GM12878 (cell line): Measurements from ENCODE around the gene RBM43. TPM values are rescaled to one million over a fixed set of nuclear protein-coding genes. Genes with fewer than 3 reads are reported as not detected.

Experiments
- ATAC-seq: fragments of 200-7000 bp; cut with Tn5 transposase; 3 replicates; pipeline ENCODE4 v1.9.1; 2020; ENCODE audit warnings: mild to moderate bottlenecking, moderate library complexity
- BruUV-seq: library from RNA; stranded (reverse); fragments of 400-500 nt; replicated peaks from 2 replicates; lab custom pipeline; 2021; lab: Mats Ljungman, UMichigan
- CTCF ChIA-PET: fragments of 300-600 bp; sonication (Branson Sonifier 250); formaldehyde crosslinking; extraction: SDS; loops from one replicate; lab custom pipeline; 2021; ENCODE audit warnings: inconsistent platforms; lab: Yijun Ruan, JAX
- POLR2A ChIA-PET: fragments of 350-600 bp; formaldehyde crosslinking; extraction: SDS; loops from one replicate; lab custom pipeline; 2021; ENCODE audit warnings: inconsistent platforms; lab: Charles Lee
- RAD21 ChIA-PET: fragments of 300-600 bp; sonication (Branson Sonifier 250); formaldehyde crosslinking; loops from one replicate; lab custom pipeline; 2023; ENCODE audit warnings: antibody characterized with exemption; ENCODE audit not compliant: unreplicated experiment; lab: Charles Lee
- SMC1A ChIA-PET: fragments of 300-600 bp; sonication (Branson Sonifier 250); formaldehyde crosslinking; loops from one replicate; lab custom pipeline; 2023; ENCODE audit not compliant: unreplicated experiment, uncharacterized antibody; lab: Charles Lee
- DNase-seq: peaks from one replicate; pipeline ENCODE4 v3.0.0-alpha.2; 2011; ENCODE audit warnings: low read depth, low spot score
- FAIRE-seq: peaks from 3 replicates; lab custom pipeline; 2011; peaks lifted over from hg19 to GRCh38; lab: Jason Lieb, UNC
- H2AFZ ChIP-seq: 2 replicates; pipeline ENCODE4 v1.6.0; 2011; ENCODE audit warnings: low read depth, low read length, control low read depth; ENCODE audit not compliant: control insufficient read depth
- H3K27ac ChIP-seq: 2 replicates; pipeline ENCODE4 v1.5.1; 2011; ENCODE audit warnings: control low read depth; ENCODE audit not compliant: control insufficient read depth, insufficient read depth
- H3K27me3 ChIP-seq, 2 experiments: replicated peaks in 1 of 2; 2 replicates each; pipeline versions ENCODE4 v1.6.0 to v1.6.1; 2011; ENCODE audit warnings: low read length in 1 of 2; ENCODE audit not compliant: control insufficient read depth in 2 of 2, insufficient read depth in 2 of 2
- H3K36me3 ChIP-seq, 2 experiments: 2 replicates each; pipeline ENCODE4 v1.5.1; 2011; ENCODE audit warnings: low read length in 1 of 2; ENCODE audit not compliant: control insufficient read depth in 2 of 2, insufficient read depth in 2 of 2
- H3K4me1 ChIP-seq: 2 replicates; pipeline ENCODE4 v1.6.1; 2011; ENCODE audit warnings: mild to moderate bottlenecking, low read length, moderate library complexity, mixed read lengths; ENCODE audit not compliant: control insufficient read depth, insufficient read depth
- H3K4me2 ChIP-seq: 2 replicates; pipeline ENCODE4 v1.6.0; 2011; ENCODE audit warnings: control low read depth; ENCODE audit not compliant: control insufficient read depth, insufficient read depth
- H3K4me3 ChIP-seq: fragments of 200-600 bp; sonication (generic); 2 replicates; pipeline ENCODE4 v1.5.1; 2016
- H3K79me2 ChIP-seq: 2 replicates; pipeline ENCODE4 v1.6.0; 2011; ENCODE audit warnings: low read length; ENCODE audit not compliant: control insufficient read depth, insufficient read depth
- H3K9ac ChIP-seq: 2 replicates; pipeline ENCODE4 v1.8.0; 2011; ENCODE audit warnings: low read length, control low read depth, mixed read lengths; ENCODE audit not compliant: control insufficient read depth, insufficient read depth
- H3K9me3 ChIP-seq: replicated peaks from 3 replicates; pipeline ENCODE4 v1.5.1; 2011; ENCODE audit warnings: mild to moderate bottlenecking, low read length; ENCODE audit not compliant: control insufficient read depth, insufficient read depth
- H4K20me1 ChIP-seq: 2 replicates; pipeline ENCODE4 v1.6.0; 2011; ENCODE audit not compliant: control insufficient read depth, insufficient read depth
- CEBPZ ChIP-seq: fragments of 150-350 bp; IDR thresholded peaks from 2 replicates; pipeline ENCODE4 v1.6.1; 2016; ENCODE audit warnings: low read depth, low read length
- FOXM1 ChIP-seq: IDR thresholded peaks from 2 replicates; pipeline ENCODE4 v1.6.1; 2012; ENCODE audit warnings: low read depth, mild to moderate bottlenecking, inconsistent platforms, low read length, moderate library complexity
- MEF2A ChIP-seq: IDR thresholded peaks from 2 replicates; pipeline ENCODE4 v1.6.1; 2011; ENCODE audit warnings: low read depth, mild to moderate bottlenecking, low read length, moderate library complexity; ENCODE audit not compliant: insufficient read depth
- RAD21 ChIP-seq: IDR thresholded peaks from 2 replicates; pipeline ENCODE4 v1.6.1; 2011; ENCODE audit warnings: mild to moderate bottlenecking, low read depth, low read length, moderate library complexity; ENCODE audit not compliant: insufficient read depth
- SP1 ChIP-seq: IDR thresholded peaks from one replicate; pipeline ENCODE4 v1.6.1; 2011; ENCODE audit warnings: low read depth, low read length
- SPI1 ChIP-seq: IDR thresholded peaks from 2 replicates; pipeline ENCODE4 v1.6.1; 2011; ENCODE audit warnings: low read depth, mild to moderate bottlenecking, low read length, moderate library complexity, borderline replicate concordance; ENCODE audit not compliant: insufficient read depth
- TARDBP ChIP-seq: IDR thresholded peaks from 2 replicates; pipeline ENCODE4 v1.6.1; 2016; ENCODE audit warnings: borderline replicate concordance
- ZSCAN29 ChIP-seq: fragments of 450-650 bp; IDR thresholded peaks from 2 replicates; pipeline ENCODE4 v1.6.1; 2017; ENCODE audit warnings: mild to moderate bottlenecking, moderate library complexity
- ZZZ3 ChIP-seq: IDR thresholded peaks from 2 replicates; pipeline ENCODE4 v1.6.1; 2011; ENCODE audit warnings: low read depth; ENCODE audit not compliant: control insufficient read depth, insufficient read length
- in situ Hi-C: fragments of 300-500 bp; cut with MboI; formaldehyde crosslinking; loops from 9 replicates; pipeline ENCODE4 v1.14.3; 2018; ENCODE audit warnings: mixed read lengths
- intact Hi-C: fragments of 100-400 bp; cut with micrococcal nuclease; formaldehyde crosslinking; loops from one replicate; pipeline ENCODE4 v1.14.2; 2022; ENCODE audit not compliant: unreplicated experiment
- polyA plus RNA-seq, 11 experiments: library from polyadenylated mRNA; depleted of rRNA in 4 of 11; unstranded in 6 of 11; stranded (reverse) in 5 of 11; fragments of >200 nt; fragmentation: Nextera tagmentation in 4 of 11; fragmentation: Illumina TruSeq in 1 of 11; extraction: Ambion mirVana in 4 of 11; extraction: Trizol in 1 of 11; gene quantifications; 1 replicate in 1 of 11; 2 replicates in 10 of 11; pipeline versions ENCODE4 v1.2.1 to v1.2.3, GENCODE V29; 2011 to 2016; ENCODE audit warnings: inconsistent platforms in 2 of 11, missing spikeins in 2 of 11, low read depth in 1 of 11
- total RNA-seq, 4 experiments: library from RNA; depleted of rRNA in 3 of 4; stranded (reverse); fragments of >200 nt in 3 of 4; fragmentation: Illumina TruSeq in 1 of 4; extraction: Trizol in 1 of 4; gene quantifications; 2 replicates each; pipeline versions ENCODE4 v1.2.1 to v1.2.3, GENCODE V29; 2013 to 2021

The RBM43 gene
- total and polyA plus RNA-seq, 10 of the 15 experiments (the other 5 are each of a cell fraction or from before 2014, with no cell fraction given) = 0.86 to 5.3 (median 2.6) TPM

- no peak overlapping the region for H3K9ac ChIP-seq
- H4K20me1 ChIP-seq = no peaks in the 10 kb centered on the region
- no peaks in the 10 kb centered on the region for H3K79me2 ChIP-seq
- no peaks in the 10 kb centered on the region; the same call in 2 of the 3 replicates for H3K9me3 ChIP-seq
- H3K4me1 ChIP-seq = no peaks in the 10 kb centered on the region
- TF ChIP-seq FOXM1 = no peak
- no peak for TF ChIP-seq RAD21
- no peak for TF ChIP-seq TARDBP
- TF ChIP-seq ZZZ3 = no peak
- TF ChIP-seq ZSCAN29 = no peak
- no peak for TF ChIP-seq SPI1
- no peak for TF ChIP-seq MEF2A
- no peak for TF ChIP-seq CEBPZ
- no peak for TF ChIP-seq SP1
- ChIA-PET SMC1A (interaction anchor here (0.6 to 1.2 kb wide), 3 partner anchors 10 to 500 kb away, joined by 3 to 5 read pairs (median 4); partner anchors contain the start of gene NMI), POLR2A (interaction anchor here (1.2 kb wide), 1 partner anchor 17 kb away, joined by 3 read pairs; no protein-coding TSS in a partner anchor), CTCF (no interaction called here), RAD21 (no interaction called here)
- no TSS peak for BruUV-seq
- no peak for DNase-seq
- H3K27me3 ChIP-seq = no peaks in the 10 kb centered on the region
- in situ Hi-C loops (no loop called here), intact Hi-C loops (no loop called here)
- no peak for FAIRE-seq
- ATAC-seq = no peak
- H3K36me3 ChIP-seq = peaks cover 3 to 11% of the 10 kb centered on the region in 2 experiments; a peak in 3 of 4 replicates
- no peak overlapping the region for H3K27ac ChIP-seq
- H3K4me3 ChIP-seq = no peak overlapping the region
- no peak overlapping the region for H3K4me2 ChIP-seq
- H2AFZ ChIP-seq = no peak overlapping the region
Measured at GRCh38 chr2:151268085-151268484, 6.4 kb upstream of the RBM43 start.
